Colon (tissue), 2 donors: ENCODE data around the gene KLF16.

Experiments
- FAIRE-seq: peaks from 2 replicates; lab custom pipeline; 2012; peaks lifted over from hg19 to GRCh38; lab: Jason Lieb, UNC
- donor health status: control.
- donor health status: control.

The KLF16 gene

GRCh38 chr19:1867349-1867724 is 4.0 kb upstream of the KLF16 start:
- FAIRE-seq: no peak

GRCh38 chr19:1866693-1867348 is 3.4 kb upstream of the KLF16 start:
- FAIRE-seq: no peak

DNA sequence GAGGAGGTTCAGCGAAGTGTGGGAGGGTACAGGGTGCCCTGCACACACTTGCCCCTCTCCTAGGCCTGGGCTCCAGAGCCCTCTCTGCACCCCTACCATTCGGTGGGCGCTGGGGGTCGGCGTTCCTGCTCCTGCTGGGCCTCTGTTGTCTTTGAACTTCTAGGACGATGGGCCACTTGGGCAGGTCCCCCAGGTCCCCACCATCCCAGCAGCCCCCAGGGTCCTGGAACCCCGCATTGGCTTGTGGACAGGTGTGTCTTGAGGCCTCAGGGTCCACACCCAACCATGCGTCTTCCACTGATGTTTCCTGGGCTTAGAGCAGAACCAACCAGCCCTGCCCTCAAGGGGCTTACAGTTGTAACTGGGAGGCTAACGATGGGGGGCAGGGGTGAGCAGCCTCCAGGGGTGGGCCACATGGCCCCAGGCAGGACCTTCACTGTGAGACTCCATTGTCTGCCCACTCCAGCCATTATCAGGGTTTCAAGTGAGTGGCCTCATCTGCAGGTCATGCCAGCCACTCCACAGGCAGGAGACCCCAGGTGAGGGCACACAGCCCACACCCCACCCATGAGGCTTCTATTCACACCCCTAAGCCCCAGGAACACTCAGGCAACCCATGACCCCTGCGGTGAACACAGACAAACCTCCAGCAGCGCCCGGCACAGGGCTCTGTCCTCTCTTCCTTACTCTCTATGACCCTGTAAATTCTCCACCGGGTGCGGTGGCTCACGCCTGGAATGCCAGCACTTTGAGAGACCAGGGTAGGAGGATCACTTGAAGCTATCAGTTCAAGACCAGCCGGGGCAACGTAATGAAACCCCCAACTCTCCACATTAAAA is 2.0 kb upstream of the KLF16 start:
- FAIRE-seq: no peak

GRCh38 chr19:1864480-1865171 is 1.2 kb upstream of the KLF16 start:
- FAIRE-seq: no peak

DNA sequence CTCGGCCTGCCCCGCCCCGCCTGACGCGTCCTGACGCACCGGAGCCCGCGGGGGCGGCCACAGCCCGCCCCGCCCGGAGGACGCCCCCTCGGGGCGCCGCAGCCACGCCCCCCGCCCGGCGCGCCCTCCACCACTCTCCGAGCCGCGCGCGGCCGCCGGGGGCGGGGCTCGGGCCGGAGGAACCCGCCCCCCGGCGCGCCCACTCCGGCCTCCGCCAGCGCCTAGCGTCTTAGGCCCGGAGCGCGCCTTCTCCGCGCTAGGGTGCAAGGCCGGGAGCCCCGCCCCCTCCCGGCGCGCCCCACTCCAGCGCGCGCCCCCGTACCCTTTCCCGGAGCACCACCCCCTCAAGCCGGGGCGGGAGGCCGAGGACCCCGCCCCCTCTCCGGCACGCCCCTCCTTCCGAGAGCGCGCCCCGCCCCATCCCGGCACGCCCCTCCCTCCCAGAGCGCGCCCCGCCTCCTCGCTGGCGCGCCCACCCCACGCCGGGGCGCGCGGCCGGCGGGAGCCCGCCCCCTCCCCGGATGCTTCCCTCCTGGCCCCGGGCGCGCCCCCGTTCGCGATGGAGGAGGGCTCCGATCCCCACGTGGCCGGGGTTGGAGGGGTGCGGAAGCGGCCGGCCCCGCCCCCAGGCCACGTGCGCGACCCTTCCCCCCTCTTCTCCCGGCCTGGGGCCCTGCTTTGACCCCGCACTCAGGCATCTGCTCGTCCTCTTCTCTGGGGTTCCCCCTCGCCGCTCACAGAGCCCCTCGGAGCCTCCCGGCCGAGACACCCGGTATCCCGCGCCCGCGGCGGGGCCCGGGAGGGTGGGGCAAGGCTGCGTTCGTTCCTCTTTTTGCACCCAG is 480 bp upstream of the KLF16 start:
- no peak for FAIRE-seq

DNA sequence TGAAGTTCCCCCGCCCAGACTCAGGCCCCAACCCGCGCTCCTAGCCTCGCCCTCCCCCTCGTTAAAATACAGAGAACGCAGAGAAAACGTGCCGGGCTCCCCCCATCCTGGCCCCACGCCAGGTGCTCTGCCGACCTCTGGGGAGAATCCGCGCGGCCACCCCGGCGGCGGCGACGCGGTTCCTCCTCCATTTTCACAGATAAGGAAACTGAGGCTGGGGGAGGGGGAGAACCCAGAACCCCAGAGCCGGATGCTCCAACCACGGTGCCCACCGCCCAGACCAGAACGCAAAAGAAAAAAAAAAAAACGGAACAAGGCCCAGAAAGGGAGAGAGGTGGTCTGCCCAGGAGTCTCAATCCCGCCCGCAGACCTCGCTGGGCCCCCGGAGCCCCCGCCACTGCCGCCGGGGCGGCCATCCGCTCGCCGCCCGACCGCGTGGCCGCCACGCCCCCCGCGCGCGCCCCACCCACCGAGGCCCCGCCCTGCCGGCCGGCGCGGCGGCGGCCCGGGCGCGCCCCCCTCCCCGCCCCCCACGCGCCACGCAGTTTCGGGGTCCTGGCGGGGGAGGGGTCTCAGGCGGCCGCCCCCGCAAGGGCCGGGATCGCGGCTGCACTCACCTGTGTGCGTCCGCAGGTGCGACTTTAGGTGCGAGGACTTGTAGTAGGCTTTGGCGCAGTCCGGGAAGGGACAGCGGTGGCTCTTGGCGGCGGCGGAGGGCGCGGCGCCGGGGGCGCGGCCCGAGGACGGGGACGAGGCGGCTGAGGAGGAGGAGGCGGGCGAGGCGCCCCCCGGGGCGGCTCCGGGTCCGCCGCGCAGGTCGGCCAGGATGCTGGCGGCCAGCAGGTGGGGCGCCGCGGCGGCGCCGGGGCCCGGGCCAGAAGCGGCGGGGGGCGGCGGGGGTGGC is 703 bp downstream of the KLF16 start:
- FAIRE-seq: no peak

- FAIRE-seq: no peak
Observed at GRCh38 chr19:1862068-1862423, 1.3 kb downstream of the KLF16 start.

- FAIRE-seq: no peak
Observed at GRCh38 chr19:1861599-1862031, 1.8 kb downstream of the KLF16 start.

DNA sequence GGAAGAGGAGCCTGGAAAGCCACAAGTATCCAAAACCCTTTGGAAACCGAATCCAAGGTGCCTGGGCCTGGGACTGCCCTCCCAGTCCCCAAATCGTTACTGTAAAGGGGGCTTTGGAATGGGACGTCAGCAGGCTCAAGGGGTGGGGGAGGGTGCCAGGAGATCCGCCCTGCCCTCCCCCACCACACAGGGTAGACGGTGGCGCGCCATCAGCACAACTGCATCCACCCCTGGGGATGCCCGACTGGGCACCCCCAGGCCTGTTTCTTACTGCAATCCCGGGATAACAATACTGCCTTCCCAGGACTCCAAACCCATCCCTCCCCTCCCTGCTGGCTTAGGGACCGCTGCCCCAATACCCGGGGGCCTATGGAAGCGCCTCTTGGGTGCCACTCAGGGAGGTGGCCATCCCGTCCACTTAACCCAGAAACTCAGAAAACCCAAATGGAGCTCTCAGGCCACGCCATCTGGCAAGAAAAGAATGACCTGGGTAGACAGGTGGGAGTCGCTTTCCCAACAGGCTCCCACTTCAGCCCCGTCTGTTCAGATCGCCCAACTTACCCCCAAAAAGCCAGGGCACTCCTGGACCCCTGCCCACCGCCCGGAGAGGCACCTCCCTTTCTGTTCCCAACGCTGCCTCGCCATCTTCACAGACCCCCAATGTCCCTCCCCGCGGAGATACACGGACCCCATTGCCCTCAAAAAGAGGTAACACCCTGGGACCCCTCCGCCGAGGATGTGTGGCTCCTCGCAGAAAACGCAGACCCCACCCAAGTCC is 2.4 kb downstream of the KLF16 start:
- no peak for FAIRE-seq

- FAIRE-seq: no peak
Observed at GRCh38 chr19:1860042-1860775, 3.2 kb downstream of the KLF16 start.

DNA sequence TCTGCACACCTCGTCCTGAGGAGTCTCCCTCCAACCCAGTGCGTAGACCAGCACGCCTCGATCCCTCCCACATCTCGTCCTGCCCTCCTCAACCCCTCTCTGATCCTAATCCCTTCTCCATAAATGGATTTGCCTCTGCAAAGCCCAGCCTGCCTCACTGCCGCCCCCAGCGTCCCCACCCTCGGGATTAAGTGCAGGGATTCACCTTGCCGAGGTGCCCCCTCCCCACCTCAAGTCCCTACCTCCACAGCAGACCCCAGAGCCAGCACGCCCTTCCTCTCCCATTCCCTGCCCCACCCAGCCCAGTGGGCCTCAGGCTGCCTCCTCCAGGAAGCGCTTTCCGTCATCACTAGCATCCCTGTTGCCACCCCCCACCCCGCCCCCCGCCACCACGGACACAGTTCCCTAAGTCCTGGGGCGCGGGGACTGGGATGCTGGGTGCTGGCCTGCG is 4.0 kb downstream of the KLF16 start:
- FAIRE-seq: no peak

DNA sequence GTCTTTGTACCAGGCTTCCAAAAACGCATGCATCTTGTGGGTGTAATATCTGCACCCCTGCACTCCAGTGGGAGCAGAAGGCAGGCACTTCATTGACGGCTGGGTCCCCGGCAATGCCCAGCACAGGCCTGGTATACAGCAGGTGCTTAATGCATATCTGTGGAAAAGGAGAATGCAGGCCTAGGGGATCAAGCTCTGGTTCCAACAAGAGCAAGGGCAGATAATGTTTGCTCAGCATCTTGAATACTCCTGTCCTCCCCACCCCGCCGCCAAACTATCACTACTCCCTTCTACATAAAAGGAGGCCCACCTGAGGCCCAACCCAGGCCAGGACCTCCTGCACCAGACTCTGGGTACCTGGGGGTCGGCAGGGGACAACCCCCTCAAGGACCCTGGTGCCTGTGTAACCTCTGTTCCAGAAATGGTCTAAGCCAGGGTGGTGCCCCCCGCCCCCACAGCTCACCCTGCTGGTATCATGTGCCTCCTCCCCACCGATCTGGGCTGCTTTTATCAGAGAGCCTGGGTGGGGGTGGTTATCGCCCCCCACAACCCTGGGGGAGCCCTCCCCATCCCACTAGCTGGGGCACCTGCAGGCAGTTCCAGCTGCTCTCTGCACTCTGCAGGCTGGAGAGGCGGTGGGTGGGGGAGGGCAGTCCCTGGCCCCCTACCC is 4.8 kb downstream of the KLF16 start:
- FAIRE-seq: no peak

GRCh38 chr19:1857648-1858326 is 5.6 kb downstream of the KLF16 start:
- FAIRE-seq: no peak

GRCh38 chr19:1856698-1857603 is 6.4 kb downstream of the KLF16 start:
- FAIRE-seq: no peak

- no peak for FAIRE-seq
Observed at GRCh38 chr19:1856345-1856697, 7.1 kb downstream of the KLF16 start.

DNA sequence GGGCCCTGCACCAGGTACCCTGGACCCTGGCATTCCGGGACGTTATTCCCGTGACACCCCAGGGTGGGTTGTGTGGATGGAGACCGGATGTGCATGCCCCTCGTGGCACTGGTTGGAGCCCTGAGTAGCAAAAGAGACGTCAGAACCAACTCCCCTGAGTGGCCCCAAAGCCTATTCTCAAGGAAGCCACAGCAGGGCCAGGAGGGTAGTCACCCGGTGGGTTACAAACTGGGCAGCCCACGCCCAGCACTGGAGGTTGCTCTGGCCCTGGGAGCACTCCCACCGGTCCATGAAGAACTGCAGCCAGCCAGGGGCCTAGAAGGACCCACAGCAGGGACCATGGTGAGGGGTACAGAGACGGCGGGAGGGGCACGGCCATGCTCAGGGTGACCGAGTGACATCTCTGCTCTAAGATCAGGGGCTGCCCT is 7.5 kb downstream of the KLF16 start:
- FAIRE-seq: no peak

DNA sequence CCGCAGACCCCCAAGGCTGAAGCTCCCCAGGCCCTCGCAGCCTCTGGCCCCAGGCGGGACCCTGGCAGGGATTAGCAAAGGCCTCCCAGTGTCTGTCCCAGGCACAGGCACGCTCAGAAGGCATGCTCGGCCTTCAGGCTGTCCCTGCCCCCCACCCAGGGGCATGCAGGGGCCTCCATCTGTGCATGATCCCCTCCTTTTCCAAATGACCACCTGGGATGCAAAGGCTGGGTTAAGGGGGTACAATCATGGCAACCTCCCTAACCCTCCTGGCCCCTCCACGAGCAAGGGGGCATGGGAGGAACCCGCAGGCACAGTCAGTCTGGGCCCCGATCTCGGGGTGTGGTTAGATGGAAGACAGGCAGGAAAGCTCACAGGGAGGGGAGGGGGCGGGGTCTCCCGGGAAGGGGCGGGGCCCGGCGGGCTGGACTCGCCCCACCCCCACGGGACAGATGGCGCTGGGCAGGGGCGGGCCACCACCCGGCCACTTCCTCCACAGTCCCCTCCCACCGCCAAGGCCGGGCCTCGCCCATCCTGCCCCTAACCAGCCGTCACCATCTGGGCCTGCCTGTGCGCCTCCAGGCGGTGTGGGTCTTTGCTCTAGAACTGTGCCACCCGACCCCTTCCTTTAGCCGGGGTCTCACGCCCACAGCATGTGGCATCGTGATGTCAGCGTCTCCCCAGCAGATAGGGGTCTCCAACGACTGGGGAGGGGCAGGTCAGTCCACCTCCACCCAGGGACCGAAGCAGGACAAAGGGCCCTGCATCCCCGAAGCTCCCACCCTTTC is 8.1 kb downstream of the KLF16 start:
- FAIRE-seq: no peak
